HepG2 (cell line): ENCODE measurements around the gene IGFLR1. TPM values are rescaled to one million over a fixed set of nuclear protein-coding genes. Genes with fewer than 3 reads are reported as not detected.

Source experiments
- AHDC1 ChIP-seq: sonication (generic); formaldehyde crosslinking; IDR thresholded peaks from 2 replicates; pipeline ENCODE4 v1.5.1; 2020; ENCODE audit warnings: mild to moderate bottlenecking, missing genetic modification reagents, borderline replicate concordance
- FOXO4 ChIP-seq: sonication (generic); formaldehyde crosslinking; conservative IDR thresholded peaks from 2 replicates; pipeline ENCODE4 v1.8.1; 2023; ENCODE audit warnings: missing genetic modification reagents
- SKIL ChIP-seq: sonication (generic); formaldehyde crosslinking; IDR thresholded peaks from 2 replicates; pipeline ENCODE4 v1.8.0; 2022; ENCODE audit warnings: missing genetic modification reagents, mild to moderate bottlenecking, moderate library complexity, borderline replicate concordance
- ZNF512 ChIP-seq: sonication (generic); formaldehyde crosslinking; IDR thresholded peaks from 2 replicates; pipeline ENCODE4 v1.4.0; 2020; ENCODE audit warnings: mild to moderate bottlenecking, missing genetic modification reagents
- polyA plus RNA-seq, 8 experiments: library from polyadenylated mRNA; depleted of rRNA in 3 of 8; stranded (reverse) in 7 of 8; unstranded in 1 of 8; fragments of >200 nt; fragmentation: Illumina TruSeq in 4 of 8; extraction: Trizol in 4 of 8; gene quantifications; 2 replicates each; pipeline versions ENCODE4 v1.2.1 to v1.2.3, GENCODE V29; 2011 to 2016; ENCODE audit warnings: low read depth in 4 of 8, missing spikeins in 1 of 8, mixed read lengths in 1 of 8; ENCODE audit not compliant: insufficient read depth in 1 of 8
- total RNA-seq, 5 experiments: library from RNA; depleted of rRNA; stranded (reverse); fragments of >200 nt; fragmentation: Illumina TruSeq; extraction: Trizol; gene quantifications; 2 replicates each; pipeline ENCODE4 v1.2.3, GENCODE V29; 2016; ENCODE audit warnings: low read depth in 1 of 5

The IGFLR1 gene
- total and polyA plus RNA-seq, 2 of the 13 experiments (the other 11 are each of a cell fraction or from before 2014, with no cell fraction given), result 5.4 to 8.9 TPM

- TF ChIP-seq AHDC1 (CRISPR knock-in tag) (no peak), SKIL (no peak), FOXO4 (CRISPR knock-in tag) (no peak), ZNF512 (CRISPR knock-in tag) (no peak)
- TF ChIP-seq, all 625 proteins: peak for 0
Measured at GRCh38 chr19:35713904-35714495, 28.3 kb downstream of the IGFLR1 start (continued).
